ENCODE measurements around the gene CTBP2.

Gene CTBP2

GRCh38 chr10:125089469-125089868 is 70.9 kb downstream of the CTBP2 start:
- H3K27ac ChIP-seq (ENCODE audit: low read depth, low read length): no peak overlapping the region
- no peak for TF ChIP-seq EZH2phosphoT487 (IDR thresholded peaks at IDR 0.05; ENCODE audit: borderline replicate concordance, low read length)
- H3K9me3 ChIP-seq (ENCODE audit: control insufficient read depth, insufficient read depth, low read length): no peaks in the 10 kb centered on the region
- no peaks in the 10 kb centered on the region for H3K9me2 ChIP-seq (replicated peaks; ENCODE audit: control insufficient read depth, low read length)
- H3K27me3 ChIP-seq (ENCODE audit: control insufficient read depth, low read length): no peaks in the 10 kb centered on the region
- H3K36me3 ChIP-seq (ENCODE audit: control insufficient read depth, low read length): peaks cover 4% of the 10 kb centered on the region; the same call in 1 of the 2 replicates
- no peak overlapping the region for H3K4me3 ChIP-seq (ENCODE audit: low read length)
- H3K4me1 ChIP-seq (ENCODE audit: control insufficient read depth, low read length): no peaks in the 10 kb centered on the region
- H3K79me2 ChIP-seq (ENCODE audit: control insufficient read depth, low read length): no peaks in the 10 kb centered on the region
- H3K4me2 ChIP-seq (ENCODE audit: low read length): no peak overlapping the region
- H3F3A ChIP-seq (ENCODE audit: control insufficient read depth, insufficient read depth): no peaks in the 10 kb centered on the region
- H4K20me1 ChIP-seq (ENCODE audit: control insufficient read depth, insufficient read depth, low read depth, low read length): peaks cover 7% of the 10 kb centered on the region; the same call in 1 of the 2 replicates

- Histone ChIP-seq H3F3A (ENCODE audit: control insufficient read depth, insufficient read depth) (no peaks in the 10 kb centered on the region), H3K4me1 (ENCODE audit: control insufficient read depth, low read length) (no peaks in the 10 kb centered on the region), H4K20me1 (ENCODE audit: control insufficient read depth, insufficient read depth, low read depth, low read length) (peaks cover 7% of the 10 kb centered on the region; the same call in 1 of the 2 replicates), H3K27me3 (ENCODE audit: control insufficient read depth, low read length) (no peaks in the 10 kb centered on the region), H3K9me3 (ENCODE audit: control insufficient read depth, insufficient read depth, low read length) (no peaks in the 10 kb centered on the region), H3K9me2 (replicated peaks; ENCODE audit: control insufficient read depth, low read length) (no peaks in the 10 kb centered on the region), H3K79me2 (ENCODE audit: control insufficient read depth, low read length) (no peaks in the 10 kb centered on the region), H3K27ac (ENCODE audit: low read depth, low read length) (no peak overlapping the region), H3K36me3 (ENCODE audit: control insufficient read depth, low read length) (peaks cover 4% of the 10 kb centered on the region; the same call in 1 of the 2 replicates), H3K4me3 (ENCODE audit: low read length) (no peak overlapping the region), H3K4me2 (ENCODE audit: low read length) (no peak overlapping the region)
- TF ChIP-seq CTCF (IDR thresholded peaks at IDR 0.05; ENCODE audit: low read depth, low read length, poor library complexity, severe bottlenecking) (no peak), EZH2phosphoT487 (IDR thresholded peaks at IDR 0.05; ENCODE audit: borderline replicate concordance, low read length) (no peak)
Observed at GRCh38 chr10:125087897-125088215, 72.5 kb downstream of the CTBP2 start.

- no peaks in the 10 kb centered on the region for H3F3A ChIP-seq (ENCODE audit: control insufficient read depth, insufficient read depth)
- no peak overlapping the region for H3K4me2 ChIP-seq (ENCODE audit: low read length)
- H3K4me3 ChIP-seq (ENCODE audit: low read length): no peak overlapping the region
- no peak for TF ChIP-seq CTCF (IDR thresholded peaks at IDR 0.05; ENCODE audit: low read depth, low read length, poor library complexity, severe bottlenecking)
- no peak for TF ChIP-seq EZH2phosphoT487 (IDR thresholded peaks at IDR 0.05; ENCODE audit: borderline replicate concordance, low read length)
- no peaks in the 10 kb centered on the region for H3K27me3 ChIP-seq (ENCODE audit: control insufficient read depth, low read length)
- H3K36me3 ChIP-seq (ENCODE audit: control insufficient read depth, low read length): peaks cover 4% of the 10 kb centered on the region; the same call in 1 of the 2 replicates
- H3K4me1 ChIP-seq (ENCODE audit: control insufficient read depth, low read length): no peaks in the 10 kb centered on the region
- H3K79me2 ChIP-seq (ENCODE audit: control insufficient read depth, low read length): no peaks in the 10 kb centered on the region
- no peaks in the 10 kb centered on the region for H3K9me2 ChIP-seq (replicated peaks; ENCODE audit: control insufficient read depth, low read length)
- H3K9me3 ChIP-seq (ENCODE audit: control insufficient read depth, insufficient read depth, low read length): no peaks in the 10 kb centered on the region
- H3K27ac ChIP-seq (ENCODE audit: low read depth, low read length): no peak overlapping the region
- peaks cover 7% of the 10 kb centered on the region; the same call in 1 of the 2 replicates for H4K20me1 ChIP-seq (ENCODE audit: control insufficient read depth, insufficient read depth, low read depth, low read length)
Observed at GRCh38 chr10:125087191-125087896, 73.0 kb downstream of the CTBP2 start.

- H3K79me2 ChIP-seq (ENCODE audit: control insufficient read depth, low read length): no peaks in the 10 kb centered on the region
- TF ChIP-seq CTCF (IDR thresholded peaks at IDR 0.05; ENCODE audit: low read depth, low read length, poor library complexity, severe bottlenecking) (no peak), EZH2phosphoT487 (IDR thresholded peaks at IDR 0.05; ENCODE audit: borderline replicate concordance, low read length) (no peak)
- no peaks in the 10 kb centered on the region for H3K27me3 ChIP-seq (ENCODE audit: control insufficient read depth, low read length)
- H3K9me3 ChIP-seq (ENCODE audit: control insufficient read depth, insufficient read depth, low read length): no peaks in the 10 kb centered on the region
- peaks cover 7% of the 10 kb centered on the region; the same call in 1 of the 2 replicates for H4K20me1 ChIP-seq (ENCODE audit: control insufficient read depth, insufficient read depth, low read depth, low read length)
- H3F3A ChIP-seq (ENCODE audit: control insufficient read depth, insufficient read depth): no peaks in the 10 kb centered on the region
- H3K27ac ChIP-seq (ENCODE audit: low read depth, low read length): no peak overlapping the region
- no peak overlapping the region for H3K4me2 ChIP-seq (ENCODE audit: low read length)
- H3K4me3 ChIP-seq (ENCODE audit: low read length): no peak overlapping the region
- peaks cover 4% of the 10 kb centered on the region; the same call in 1 of the 2 replicates for H3K36me3 ChIP-seq (ENCODE audit: control insufficient read depth, low read length)
- no peaks in the 10 kb centered on the region for H3K4me1 ChIP-seq (ENCODE audit: control insufficient read depth, low read length)
- no peaks in the 10 kb centered on the region for H3K9me2 ChIP-seq (replicated peaks; ENCODE audit: control insufficient read depth, low read length)
Observed at GRCh38 chr10:125086691-125087090, 73.7 kb downstream of the CTBP2 start.
